Neural progenitor cell (in vitro differentiated cells): ENCODE measurements around the gene RGS14. TPM values are rescaled to one million over a fixed set of nuclear protein-coding genes. Genes with fewer than 3 reads are reported as not detected.

ENCODE experiments used
- DNase-seq: peaks from one replicate; pipeline ENCODE4 v3.0.0-alpha.2; 2016; ENCODE audit warnings: low spot score
- H2AFZ ChIP-seq: fragments of 200-600 bp; sonication (generic); replicated peaks from 2 replicates; pipeline ENCODE4 v1.6.1; 2016; ENCODE audit warnings: antibody characterized with exemption
- H3F3A ChIP-seq: fragments of 200-600 bp; sonication (generic); 2 replicates; pipeline ENCODE4 v1.6.1; 2016; ENCODE audit warnings: antibody characterized with exemption, low read depth
- H3K27ac ChIP-seq: fragments of 200-600 bp; sonication (generic); 2 replicates; pipeline ENCODE4 v1.5.1; 2016; ENCODE audit warnings: mild to moderate bottlenecking
- H3K27me3 ChIP-seq: fragments of 200-600 bp; sonication (generic); 2 replicates; pipeline ENCODE4 v1.6.1; 2016; ENCODE audit warnings: mild to moderate bottlenecking, moderate library complexity
- H3K36me3 ChIP-seq: fragments of 200-600 bp; sonication (generic); 2 replicates; pipeline ENCODE4 v1.5.1; 2016
- H3K4me1 ChIP-seq: fragments of 200-600 bp; sonication (generic); 2 replicates; pipeline ENCODE4 v1.6.1; 2016; ENCODE audit warnings: mixed run types
- H3K4me2 ChIP-seq: fragments of 200-600 bp; sonication (generic); 2 replicates; pipeline ENCODE4 v1.6.1; 2016
- H3K4me3 ChIP-seq: fragments of 200-600 bp; sonication (generic); 2 replicates; pipeline ENCODE4 v1.5.1; 2016
- H3K79me2 ChIP-seq: fragments of 200-600 bp; sonication (generic); 2 replicates; pipeline ENCODE4 v1.6.1; 2016; ENCODE audit warnings: low read depth
- H3K9ac ChIP-seq: fragments of 200-600 bp; sonication (generic); 2 replicates; pipeline ENCODE4 v1.6.1; 2016
- H3K9me3 ChIP-seq: fragments of 200-600 bp; sonication (generic); 2 replicates; pipeline ENCODE4 v1.5.1; 2016; ENCODE audit warnings: low read depth
- H4K20me1 ChIP-seq: fragments of 200-600 bp; sonication (generic); 2 replicates; pipeline ENCODE4 v1.6.1; 2016; ENCODE audit warnings: low read depth
- H3K27ac Mint-ChIP-seq: 3 replicates; pipeline ENCODE4 v1.8.0; 2021; ENCODE audit warnings: mixed read lengths
- H3K27me3 Mint-ChIP-seq: 2 replicates; pipeline ENCODE4 v1.8.0; 2022; ENCODE audit warnings: low read depth, mild to moderate bottlenecking, inconsistent platforms, moderate library complexity, mixed read lengths; ENCODE audit not compliant: insufficient read depth
- H3K36me3 Mint-ChIP-seq: 3 replicates; pipeline ENCODE4 v1.8.0; 2021; ENCODE audit warnings: mixed read lengths
- H3K4me1 Mint-ChIP-seq: 3 replicates; pipeline ENCODE4 v1.8.0; 2021; ENCODE audit warnings: mixed read lengths
- H3K4me3 Mint-ChIP-seq: 3 replicates; pipeline ENCODE4 v1.8.0; 2021; ENCODE audit warnings: mild to moderate bottlenecking, moderate library complexity, mixed read lengths
- H3K9me3 Mint-ChIP-seq: 3 replicates; pipeline ENCODE4 v1.8.0; 2020; ENCODE audit warnings: mixed read lengths
- EZH2 ChIP-seq: fragments of 200-600 bp; sonication (generic); IDR thresholded peaks from 2 replicates; pipeline ENCODE4 v1.6.1; 2017; ENCODE audit warnings: antibody characterized with exemption, mild to moderate bottlenecking, moderate library complexity
- EZH2phosphoT487 ChIP-seq: fragments of 200-600 bp; sonication (generic); IDR thresholded peaks from 2 replicates; pipeline ENCODE4 v1.6.1; 2017; ENCODE audit warnings: antibody characterized with exemption
- total RNA-seq: library from RNA; depleted of rRNA; stranded (reverse); fragments of >200 nt; gene quantifications from 2 replicates; pipeline ENCODE4 v1.2.3, GENCODE V29; 2015; ENCODE audit warnings: low replicate concordance
- TF ChIP-seq, protein P1 (sequence below): fragments of 200-600 bp; sonication (generic); IDR thresholded peaks from 2 replicates; pipeline ENCODE4 v1.5.1; 2017; ENCODE audit warnings: antibody characterized with exemption, mild to moderate bottlenecking

RGS14 gene
- total RNA-seq, 1 donor from 2014 or later: 3.2 TPM

DNA sequence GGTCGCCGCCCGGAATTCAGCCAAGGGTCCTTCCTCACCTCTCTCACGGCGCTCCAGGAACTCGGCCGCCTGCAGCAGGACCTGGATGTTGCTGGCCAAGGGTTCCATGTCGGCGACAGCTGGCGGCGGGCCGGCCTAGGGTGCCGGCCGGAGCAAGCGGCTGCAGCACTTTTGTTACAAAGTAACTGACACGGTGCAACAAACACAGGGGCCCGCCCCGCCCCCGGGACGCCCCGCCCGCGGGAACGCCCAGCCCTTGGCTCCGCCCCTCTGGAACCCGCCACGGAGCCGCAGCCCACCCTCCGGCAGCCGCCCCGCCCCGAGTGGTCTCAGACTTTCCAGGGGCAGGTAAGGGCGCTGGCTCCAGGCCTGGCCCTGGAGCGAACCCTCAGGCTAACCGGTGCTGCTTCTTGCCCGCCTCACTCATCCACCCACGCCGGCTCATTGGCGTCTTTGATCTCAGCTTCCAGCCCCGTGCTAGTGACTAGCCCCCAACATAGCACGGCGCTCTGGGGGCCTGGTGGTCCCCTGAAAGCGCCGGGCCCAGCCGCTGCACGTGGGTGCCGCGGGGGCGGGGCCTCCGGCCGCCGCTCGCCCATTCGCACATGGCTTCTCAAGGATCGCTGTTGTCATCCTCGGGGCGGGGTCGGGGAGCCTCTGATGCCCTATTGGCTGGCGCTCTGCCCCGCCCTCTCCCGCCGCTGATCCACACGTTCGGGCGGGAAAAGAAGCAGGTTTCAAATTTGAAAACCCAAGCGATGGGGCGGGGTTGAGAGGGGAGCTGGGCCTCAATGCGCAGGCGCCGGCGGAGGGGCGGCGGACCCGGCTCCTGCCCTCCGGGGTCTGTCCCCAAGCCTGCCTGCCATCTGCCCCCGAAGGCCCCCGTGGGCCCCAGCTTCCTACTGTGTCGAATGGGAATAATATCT is 45.7 kb upstream of the RGS14 start, which contains the start of gene MXD3:
Gene MXD3, minus strand, starts transcription at position 176 of the 926 bp plus-strand sequence. Its CDS starts 68 bp downstream, at position 108.
- Histone ChIP-seq H3K27me3 (peaks cover 3% of the 10 kb centered on the region), H2AFZ (peak within 1 kb of the TSS; percentile 78), H3K4me2 (peak within 1 kb of the TSS; percentile 90), H3K4me1 (peaks cover 12% of the 10 kb centered on the region), H3K79me2 (no peaks in the 10 kb centered on the region), H3K9ac (peak within 1 kb of the TSS; percentile 34), H3K4me3 (peak within 1 kb of the TSS; percentile 85), H3F3A (peaks cover 31% of the 10 kb centered on the region), H3K9me3 (no peaks in the 10 kb centered on the region), H3K36me3 (no peaks in the 10 kb centered on the region), H4K20me1 (peaks cover 22% of the 10 kb centered on the region), H3K27ac (peak within 1 kb of the TSS; percentile 32)
- peaks cover 33% of the 10 kb centered on the region for H3K4me1 Mint-ChIP-seq
- peak within 1 kb of the TSS; percentile 92 for H3K4me3 Mint-ChIP-seq
- TF ChIP-seq EZH2phosphoT487: no peak
- TF ChIP-seq, protein P1, sequence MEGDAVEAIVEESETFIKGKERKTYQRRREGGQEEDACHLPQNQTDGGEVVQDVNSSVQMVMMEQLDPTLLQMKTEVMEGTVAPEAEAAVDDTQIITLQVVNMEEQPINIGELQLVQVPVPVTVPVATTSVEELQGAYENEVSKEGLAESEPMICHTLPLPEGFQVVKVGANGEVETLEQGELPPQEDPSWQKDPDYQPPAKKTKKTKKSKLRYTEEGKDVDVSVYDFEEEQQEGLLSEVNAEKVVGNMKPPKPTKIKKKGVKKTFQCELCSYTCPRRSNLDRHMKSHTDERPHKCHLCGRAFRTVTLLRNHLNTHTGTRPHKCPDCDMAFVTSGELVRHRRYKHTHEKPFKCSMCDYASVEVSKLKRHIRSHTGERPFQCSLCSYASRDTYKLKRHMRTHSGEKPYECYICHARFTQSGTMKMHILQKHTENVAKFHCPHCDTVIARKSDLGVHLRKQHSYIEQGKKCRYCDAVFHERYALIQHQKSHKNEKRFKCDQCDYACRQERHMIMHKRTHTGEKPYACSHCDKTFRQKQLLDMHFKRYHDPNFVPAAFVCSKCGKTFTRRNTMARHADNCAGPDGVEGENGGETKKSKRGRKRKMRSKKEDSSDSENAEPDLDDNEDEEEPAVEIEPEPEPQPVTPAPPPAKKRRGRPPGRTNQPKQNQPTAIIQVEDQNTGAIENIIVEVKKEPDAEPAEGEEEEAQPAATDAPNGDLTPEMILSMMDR: no peak
- no peak for TF ChIP-seq EZH2
- H3K9me3 Mint-ChIP-seq: no peaks in the 10 kb centered on the region
- peak within 1 kb of the TSS; percentile 22 for H3K27ac Mint-ChIP-seq
- H3K36me3 Mint-ChIP-seq: peaks cover 6% of the 10 kb centered on the region
- DNase-seq: peak; percentile 100
- H3K27me3 Mint-ChIP-seq: peaks cover 6% of the 10 kb centered on the region

DNA sequence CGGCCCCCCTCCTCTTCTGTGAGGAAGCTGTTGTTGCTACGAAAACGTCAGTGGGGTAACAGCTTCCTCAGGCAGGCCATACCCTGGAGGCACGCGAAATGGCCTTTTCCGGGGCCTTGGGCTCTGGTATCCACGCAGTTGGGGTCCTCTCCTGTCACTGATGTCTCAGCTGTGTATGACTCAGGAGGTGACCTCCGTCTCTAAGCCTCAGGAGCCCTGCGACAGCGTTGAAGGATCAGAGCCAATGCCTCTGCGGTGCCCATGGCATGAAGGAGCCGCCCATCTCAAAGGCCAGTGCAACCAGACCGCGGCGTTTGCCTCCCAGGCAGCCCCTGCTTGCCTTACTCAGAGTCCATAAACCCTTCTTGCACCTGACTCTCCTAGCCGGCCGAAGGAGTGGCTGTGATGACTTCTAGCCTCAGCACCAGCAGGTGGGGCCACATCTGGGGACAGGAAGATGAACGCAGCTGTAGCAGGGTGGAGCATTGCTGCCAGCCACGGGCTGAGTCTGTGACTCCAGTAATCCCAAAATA is 45.0 kb upstream of the RGS14 start:
- Histone ChIP-seq H2AFZ (peak overlapping the region; percentile 5), H3K9me3 (no peaks in the 10 kb centered on the region), H3F3A (peaks cover 27% of the 10 kb centered on the region), H3K9ac (peak overlapping the region; percentile 6), H3K27ac (no peak overlapping the region), H3K4me2 (peak overlapping the region; percentile 90), H4K20me1 (peaks cover 22% of the 10 kb centered on the region), H3K4me1 (peaks cover 12% of the 10 kb centered on the region), H3K27me3 (peaks cover 3% of the 10 kb centered on the region), H3K36me3 (no peaks in the 10 kb centered on the region), H3K79me2 (no peaks in the 10 kb centered on the region), H3K4me3 (peak overlapping the region; percentile 85)
- TF ChIP-seq EZH2phosphoT487 (no peak), EZH2 (no peak)
- TF ChIP-seq, protein P1: no peak
- H3K4me1 Mint-ChIP-seq: peaks cover 33% of the 10 kb centered on the region
- peak; percentile 73 for DNase-seq
- peaks cover 8% of the 10 kb centered on the region for H3K27me3 Mint-ChIP-seq
- H3K36me3 Mint-ChIP-seq: peaks cover 5% of the 10 kb centered on the region
- no peak overlapping the region for H3K27ac Mint-ChIP-seq
- H3K4me3 Mint-ChIP-seq: peak overlapping the region; percentile 85
- H3K9me3 Mint-ChIP-seq: no peaks in the 10 kb centered on the region

DNA sequence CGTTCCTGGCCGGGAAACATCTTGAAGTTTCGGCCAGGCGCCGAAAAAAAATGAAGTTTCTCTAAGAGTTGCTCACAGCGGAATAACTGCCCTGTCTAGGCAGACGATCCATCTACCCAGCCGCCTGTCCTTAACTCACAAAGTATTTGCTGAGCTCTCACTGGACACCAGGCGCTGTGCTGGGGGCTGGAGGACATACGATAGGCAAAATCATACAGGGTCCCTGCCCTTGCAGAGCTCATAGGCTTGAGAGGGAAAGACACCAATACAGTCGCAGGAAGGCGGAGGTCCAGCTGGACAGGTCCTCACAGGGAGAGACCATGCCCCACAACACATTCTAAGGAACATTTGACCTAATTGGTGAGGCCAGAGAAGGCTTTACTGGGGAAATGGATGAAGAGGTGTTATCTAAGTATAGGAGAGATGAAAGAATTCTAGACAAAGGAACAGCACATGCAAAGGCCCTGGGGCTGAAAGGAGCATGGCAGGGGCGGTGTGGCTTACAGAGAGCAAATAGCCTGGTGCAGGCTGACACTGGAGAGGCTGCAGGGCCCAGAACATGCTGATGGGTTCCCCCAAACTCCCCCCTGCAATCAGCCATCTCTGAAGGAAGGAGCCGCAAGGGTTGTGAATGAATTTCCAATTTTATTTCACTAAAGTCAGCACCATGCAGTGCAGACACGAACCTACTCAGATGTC is 44.0 kb upstream of the RGS14 start:
- no peak for TF ChIP-seq EZH2
- no peak for TF ChIP-seq EZH2phosphoT487
- TF ChIP-seq, protein P1: no peak
- Mint-ChIP-seq H3K9me3 (no peaks in the 10 kb centered on the region), H3K27ac (no peak overlapping the region), H3K27me3 (peaks cover 8% of the 10 kb centered on the region), H3K4me1 (peaks cover 37% of the 10 kb centered on the region), H3K4me3 (peak overlapping the region; percentile 25), H3K36me3 (peaks cover 4% of the 10 kb centered on the region)
- peaks cover 22% of the 10 kb centered on the region for H4K20me1 ChIP-seq
- no peak overlapping the region for H3K9ac ChIP-seq
- H2AFZ ChIP-seq: no peak overlapping the region
- peaks cover 12% of the 10 kb centered on the region for H3K4me1 ChIP-seq
- H3K36me3 ChIP-seq: no peaks in the 10 kb centered on the region
- H3K9me3 ChIP-seq: no peaks in the 10 kb centered on the region
- DNase-seq: no peak
- H3K4me2 ChIP-seq: no peak overlapping the region
- H3K4me3 ChIP-seq: no peak overlapping the region
- peaks cover 27% of the 10 kb centered on the region for H3F3A ChIP-seq
- no peak overlapping the region for H3K27ac ChIP-seq
- no peaks in the 10 kb centered on the region for H3K79me2 ChIP-seq
- peaks cover 3% of the 10 kb centered on the region for H3K27me3 ChIP-seq
